ENCODE data around the gene IP6K2. TPM values are rescaled to one million over a fixed set of nuclear protein-coding genes. Genes with fewer than 3 reads are reported as not detected.

IP6K2 gene
- total and polyA plus RNA-seq, 2 experiments from 2014 or later: 97.0 to 97.4 TPM

DNA sequence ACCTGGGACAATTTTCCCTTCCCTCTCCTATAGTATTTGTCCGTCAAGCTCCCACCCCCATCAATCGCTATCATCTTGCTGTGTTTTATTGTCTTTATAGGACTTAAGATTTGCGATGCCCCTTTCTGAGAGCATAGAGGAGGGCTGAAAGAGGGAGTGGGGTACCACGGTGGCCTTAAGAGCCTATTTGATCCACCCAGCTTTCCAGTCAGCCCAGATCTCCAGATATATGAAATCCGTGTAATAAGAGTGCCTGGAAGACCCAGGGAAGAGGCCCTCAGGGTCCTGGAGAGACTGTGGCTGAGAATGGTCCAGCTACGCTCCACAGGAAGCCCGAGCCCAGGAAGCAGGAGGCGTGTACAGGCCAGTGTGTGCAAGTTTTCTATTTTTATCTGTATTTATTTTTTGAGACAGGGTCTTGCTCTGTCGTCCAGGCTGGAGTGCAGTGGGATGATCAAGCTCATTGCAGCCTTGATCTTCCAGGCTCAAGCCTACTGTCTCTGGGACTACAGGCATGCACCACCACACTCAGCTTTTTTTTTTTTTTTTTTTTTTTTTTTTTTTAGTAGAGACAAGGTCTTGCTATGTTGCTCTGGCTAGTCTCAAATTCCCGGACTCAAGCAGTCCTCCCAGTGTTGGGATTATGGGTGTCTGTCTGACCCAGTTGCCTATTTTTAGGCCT, 30.3 kb downstream of the IP6K2 start (continued):
- no peak for TF ChIP-seq EZH2 (IDR thresholded peaks at IDR 0.05; ENCODE audit: low read depth, unreplicated experiment)
- TF ChIP-seq CREB1 (CRISPR knock-in tag; IDR thresholded peaks at IDR 0.05; ENCODE audit: low read depth): no peak
- TF ChIP-seq STAT1 (IDR thresholded peaks at IDR 0.05; ENCODE audit: unreplicated experiment): no peak
- no peak for TF ChIP-seq NANOG (IDR thresholded peaks at IDR 0.05; ENCODE audit: borderline replicate concordance)
- TF ChIP-seq ZNF114 (CRISPR knock-in tag; IDR thresholded peaks at IDR 0.05): no peak
- TF ChIP-seq, protein P1, sequence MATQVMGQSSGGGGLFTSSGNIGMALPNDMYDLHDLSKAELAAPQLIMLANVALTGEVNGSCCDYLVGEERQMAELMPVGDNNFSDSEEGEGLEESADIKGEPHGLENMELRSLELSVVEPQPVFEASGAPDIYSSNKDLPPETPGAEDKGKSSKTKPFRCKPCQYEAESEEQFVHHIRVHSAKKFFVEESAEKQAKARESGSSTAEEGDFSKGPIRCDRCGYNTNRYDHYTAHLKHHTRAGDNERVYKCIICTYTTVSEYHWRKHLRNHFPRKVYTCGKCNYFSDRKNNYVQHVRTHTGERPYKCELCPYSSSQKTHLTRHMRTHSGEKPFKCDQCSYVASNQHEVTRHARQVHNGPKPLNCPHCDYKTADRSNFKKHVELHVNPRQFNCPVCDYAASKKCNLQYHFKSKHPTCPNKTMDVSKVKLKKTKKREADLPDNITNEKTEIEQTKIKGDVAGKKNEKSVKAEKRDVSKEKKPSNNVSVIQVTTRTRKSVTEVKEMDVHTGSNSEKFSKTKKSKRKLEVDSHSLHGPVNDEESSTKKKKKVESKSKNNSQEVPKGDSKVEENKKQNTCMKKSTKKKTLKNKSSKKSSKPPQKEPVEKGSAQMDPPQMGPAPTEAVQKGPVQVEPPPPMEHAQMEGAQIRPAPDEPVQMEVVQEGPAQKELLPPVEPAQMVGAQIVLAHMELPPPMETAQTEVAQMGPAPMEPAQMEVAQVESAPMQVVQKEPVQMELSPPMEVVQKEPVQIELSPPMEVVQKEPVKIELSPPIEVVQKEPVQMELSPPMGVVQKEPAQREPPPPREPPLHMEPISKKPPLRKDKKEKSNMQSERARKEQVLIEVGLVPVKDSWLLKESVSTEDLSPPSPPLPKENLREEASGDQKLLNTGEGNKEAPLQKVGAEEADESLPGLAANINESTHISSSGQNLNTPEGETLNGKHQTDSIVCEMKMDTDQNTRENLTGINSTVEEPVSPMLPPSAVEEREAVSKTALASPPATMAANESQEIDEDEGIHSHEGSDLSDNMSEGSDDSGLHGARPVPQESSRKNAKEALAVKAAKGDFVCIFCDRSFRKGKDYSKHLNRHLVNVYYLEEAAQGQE (IDR thresholded peaks at IDR 0.05; ENCODE audit: unreplicated experiment): no peak

DNA sequence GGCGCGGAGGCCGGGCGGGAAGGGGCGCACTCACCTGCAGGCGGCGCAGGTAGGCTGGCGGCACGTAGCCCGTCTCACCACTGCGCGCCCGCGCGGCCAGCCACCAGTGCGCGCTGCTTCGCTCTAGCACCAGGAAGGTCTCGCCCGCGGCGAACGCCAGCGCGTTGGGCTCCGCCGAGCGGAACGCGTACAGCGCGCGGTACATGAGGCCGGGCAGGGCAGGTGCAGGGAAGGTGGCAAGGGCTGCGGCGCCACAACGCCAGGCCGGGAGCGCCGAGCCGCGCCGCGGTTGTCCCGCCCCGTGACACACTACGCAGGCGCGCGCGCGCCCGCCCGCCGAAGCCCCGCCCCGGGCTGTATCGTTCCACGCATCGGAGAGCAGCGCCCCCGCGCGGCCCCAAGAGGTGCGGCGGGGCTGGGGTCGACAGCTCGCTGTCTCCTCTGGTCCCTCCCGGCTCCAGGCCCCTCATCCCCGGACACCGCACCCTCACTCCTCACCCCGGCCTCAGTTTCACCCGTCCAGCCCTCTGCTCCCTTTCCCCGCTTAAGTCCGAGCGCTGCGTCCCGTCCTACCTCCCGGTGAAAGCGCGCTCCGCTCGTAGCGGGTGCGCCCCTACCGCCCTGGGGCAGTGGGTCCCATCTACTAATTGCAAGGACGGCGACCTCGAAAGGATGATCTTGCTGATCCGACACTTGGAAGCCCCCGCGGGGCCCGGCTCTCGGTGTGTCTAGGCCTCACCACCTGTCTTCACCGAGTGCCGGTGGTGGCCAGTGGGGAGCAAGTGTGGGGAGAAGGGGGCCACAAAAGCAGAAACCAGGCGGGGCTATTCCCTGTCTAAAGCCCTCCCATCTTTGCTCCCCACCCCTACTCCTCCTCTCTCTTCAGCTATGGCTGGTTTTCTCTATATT, 31.2 kb downstream of the IP6K2 start, which contains the start of gene NCKIPSD:
TSS of gene NCKIPSD (minus strand) at position 313 of the 909 bp plus-strand sequence. CDS start at position 205, 108 bp downstream.
- Histone ChIP-seq H2AFZ (peak within 1 kb of the TSS; percentile 80), H3K27ac (ENCODE audit: low read depth) (peak within 1 kb of the TSS; percentile 70; the same call in 1 of the 2 replicates), H3K27me3 (ENCODE audit: insufficient read depth) (no peaks in the 10 kb centered on the region), H3K79me2 (replicated peaks; ENCODE audit: insufficient read depth) (peaks cover 13% of the 10 kb centered on the region), H3K9me2 (ENCODE audit: insufficient read depth) (no peaks in the 10 kb centered on the region), H3K36me3 (ENCODE audit: insufficient read depth) (peaks cover 25% of the 10 kb centered on the region), H3F3A (replicated peaks; ENCODE audit: low read depth) (peaks cover 39% of the 10 kb centered on the region), H4K20me1 (replicated peaks; ENCODE audit: insufficient read depth) (peaks cover 25% of the 10 kb centered on the region), H3K4me1 (ENCODE audit: insufficient read depth) (peaks cover 7% of the 10 kb centered on the region), H3K4me3 (peak within 1 kb of the TSS; percentile 89), H3K4me2 (peak within 1 kb of the TSS; percentile 91)
- peak within 1 kb of the TSS; percentile 50; the same call in 1 of the 2 replicates for H3K27ac Mint-ChIP-seq
- peak; percentile 93 for TF ChIP-seq POLR2AphosphoS5 (IDR thresholded peaks at IDR 0.05; ENCODE audit: low read depth)
- TF ChIP-seq EZH2 (IDR thresholded peaks at IDR 0.05; ENCODE audit: low read depth, unreplicated experiment): no peak
- TF ChIP-seq, protein P2, sequence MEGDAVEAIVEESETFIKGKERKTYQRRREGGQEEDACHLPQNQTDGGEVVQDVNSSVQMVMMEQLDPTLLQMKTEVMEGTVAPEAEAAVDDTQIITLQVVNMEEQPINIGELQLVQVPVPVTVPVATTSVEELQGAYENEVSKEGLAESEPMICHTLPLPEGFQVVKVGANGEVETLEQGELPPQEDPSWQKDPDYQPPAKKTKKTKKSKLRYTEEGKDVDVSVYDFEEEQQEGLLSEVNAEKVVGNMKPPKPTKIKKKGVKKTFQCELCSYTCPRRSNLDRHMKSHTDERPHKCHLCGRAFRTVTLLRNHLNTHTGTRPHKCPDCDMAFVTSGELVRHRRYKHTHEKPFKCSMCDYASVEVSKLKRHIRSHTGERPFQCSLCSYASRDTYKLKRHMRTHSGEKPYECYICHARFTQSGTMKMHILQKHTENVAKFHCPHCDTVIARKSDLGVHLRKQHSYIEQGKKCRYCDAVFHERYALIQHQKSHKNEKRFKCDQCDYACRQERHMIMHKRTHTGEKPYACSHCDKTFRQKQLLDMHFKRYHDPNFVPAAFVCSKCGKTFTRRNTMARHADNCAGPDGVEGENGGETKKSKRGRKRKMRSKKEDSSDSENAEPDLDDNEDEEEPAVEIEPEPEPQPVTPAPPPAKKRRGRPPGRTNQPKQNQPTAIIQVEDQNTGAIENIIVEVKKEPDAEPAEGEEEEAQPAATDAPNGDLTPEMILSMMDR (conservative IDR thresholded peaks at IDR 0.05; ENCODE audit: low read depth in 2 of 2): peak; percentile 46 to 86
- TF ChIP-seq CREB1 (CRISPR knock-in tag; IDR thresholded peaks at IDR 0.05; ENCODE audit: low read depth): peak; percentile 43
- TF ChIP-seq ZNF114 (CRISPR knock-in tag; IDR thresholded peaks at IDR 0.05): no peak
- H3K9me3 Mint-ChIP-seq: no peaks in the 10 kb centered on the region; the same call in 2 of the 3 replicates
- peaks cover 12% of the 10 kb centered on the region for H3K27me3 Mint-ChIP-seq (ENCODE audit: insufficient read depth, low read depth, poor library complexity)
- peaks cover 59% of the 10 kb centered on the region for H3K36me3 Mint-ChIP-seq (ENCODE audit: low read depth)
- peaks cover 17% of the 10 kb centered on the region for H3K4me1 Mint-ChIP-seq
- H3K4me3 Mint-ChIP-seq: peak within 1 kb of the TSS; percentile 86
- DNase-seq (ENCODE audit: low spot score) (peak; percentile 93), ATAC-seq (peak; percentile 84)

All from GM23338 (cell line).